Activated gamma-delta T cell (primary cell): ENCODE measurements around the gene CMTM3.
"Not testable (repeated sequence)": the region's sequence is repeated elsewhere in the genome, so short reads cannot be mapped to it uniquely, and the experiment has no call there.

ENCODE experiments used
- DNase-seq: peaks from one replicate; lab custom pipeline; 2025; lab: John Stamatoyannopoulos, UW
- total RNA-seq, 2 donors: gene quantifications; one replicate each; lab custom pipeline; 2026; lab: John Stamatoyannopoulos, UW

The CMTM3 gene, protein sequence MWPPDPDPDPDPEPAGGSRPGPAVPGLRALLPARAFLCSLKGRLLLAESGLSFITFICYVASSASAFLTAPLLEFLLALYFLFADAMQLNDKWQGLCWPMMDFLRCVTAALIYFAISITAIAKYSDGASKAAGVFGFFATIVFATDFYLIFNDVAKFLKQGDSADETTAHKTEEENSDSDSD
- total RNA-seq = 107 to 111 reads per million in 2 donors

DNA sequence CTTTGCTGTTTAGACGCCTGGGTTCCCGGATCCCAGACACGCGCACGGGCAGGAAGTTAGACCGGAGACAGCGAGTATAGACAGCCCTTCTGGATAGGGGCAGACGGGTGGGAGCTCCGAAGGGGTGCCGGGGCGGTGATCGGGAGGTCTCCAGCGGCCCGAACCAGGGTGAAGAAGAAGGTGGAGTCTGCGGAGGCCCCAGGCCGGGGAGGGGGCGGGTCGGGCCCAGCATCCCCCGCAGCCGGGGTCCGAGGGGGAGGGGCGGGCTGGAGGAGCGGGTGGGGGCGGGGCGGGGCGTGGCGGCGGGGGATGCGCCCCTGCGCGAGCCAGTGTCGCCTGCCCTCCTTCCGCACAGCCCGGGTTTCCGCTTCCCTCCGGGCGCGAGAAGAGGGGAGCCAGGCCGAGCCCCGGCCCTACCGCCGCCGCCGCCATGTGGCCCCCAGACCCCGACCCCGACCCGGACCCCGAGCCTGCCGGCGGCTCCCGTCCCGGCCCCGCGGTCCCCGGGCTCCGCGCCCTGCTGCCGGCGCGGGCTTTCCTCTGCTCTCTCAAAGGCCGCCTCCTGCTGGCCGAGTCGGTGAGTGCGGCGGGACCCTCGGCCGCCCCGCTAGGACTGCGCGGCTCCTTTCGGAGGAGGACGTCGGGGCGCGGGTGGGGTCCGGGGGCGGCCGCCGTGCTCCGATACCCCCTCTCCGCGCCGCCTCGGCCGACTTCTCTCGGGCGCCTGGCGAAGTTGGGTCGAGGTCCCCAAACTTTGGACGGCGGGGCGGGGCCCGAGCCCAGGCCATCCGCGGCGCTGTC, at the start of gene CMTM3:
CMTM3 (plus strand) TSS at position 329 of the 801 bp plus-strand sequence; CDS start at position 431, 102 bp downstream.
- peak; percentile 51 for DNase-seq

DNA sequence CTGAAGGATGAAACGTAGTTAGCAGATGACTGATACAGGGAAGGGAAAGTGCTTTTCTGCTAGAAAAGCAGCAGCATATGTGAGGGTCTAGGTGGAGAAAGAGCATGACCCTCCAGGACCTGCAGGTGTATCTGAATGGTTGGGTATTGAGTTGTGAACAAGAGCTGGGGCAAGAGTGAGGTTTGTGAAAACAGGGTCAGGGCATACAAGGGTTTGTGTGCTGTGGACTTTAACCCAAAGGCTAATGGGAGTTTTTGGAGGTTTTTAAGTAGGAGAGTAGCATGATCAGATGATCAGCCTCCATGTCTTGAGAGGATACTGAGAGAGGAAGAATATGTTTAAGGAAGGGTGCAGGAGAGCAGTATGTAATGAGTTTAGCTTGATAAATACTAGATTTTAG, 44.4 kb upstream of the CMTM3 start:
- DNase-seq = no peak

DNA sequence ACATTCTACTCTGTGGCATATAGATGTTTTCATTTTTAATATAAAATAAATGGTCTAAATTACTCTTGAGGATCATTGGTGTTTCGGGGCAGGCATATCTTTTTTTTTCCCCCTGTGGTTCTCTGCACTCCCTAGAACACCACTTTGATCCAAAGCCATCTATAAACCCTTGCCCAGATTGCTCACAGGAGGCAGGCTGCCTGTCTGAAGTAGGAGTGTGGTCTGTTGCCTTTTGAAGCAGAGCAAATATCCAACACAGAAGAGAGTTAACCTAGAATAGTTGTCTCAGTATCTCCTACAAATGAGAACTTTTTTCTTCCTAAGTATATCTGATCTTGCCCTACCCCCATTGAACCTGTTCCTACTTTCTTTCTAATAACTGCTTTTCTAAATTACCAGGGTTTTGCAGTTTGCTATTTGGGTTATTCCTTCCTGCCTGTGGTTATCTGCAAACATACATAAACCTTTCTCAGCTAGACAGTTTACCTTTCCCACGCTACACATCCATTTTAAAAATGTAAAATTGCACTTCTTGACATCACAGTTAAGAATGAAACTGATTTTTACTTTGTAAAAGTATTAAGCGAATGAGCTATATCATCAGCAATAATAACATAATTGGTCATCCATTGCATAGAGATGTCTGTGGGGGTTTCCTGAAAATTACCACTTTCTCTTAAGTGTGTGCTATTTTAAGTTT, 43.0 kb upstream of the CMTM3 start:
- no peak for DNase-seq

DNA sequence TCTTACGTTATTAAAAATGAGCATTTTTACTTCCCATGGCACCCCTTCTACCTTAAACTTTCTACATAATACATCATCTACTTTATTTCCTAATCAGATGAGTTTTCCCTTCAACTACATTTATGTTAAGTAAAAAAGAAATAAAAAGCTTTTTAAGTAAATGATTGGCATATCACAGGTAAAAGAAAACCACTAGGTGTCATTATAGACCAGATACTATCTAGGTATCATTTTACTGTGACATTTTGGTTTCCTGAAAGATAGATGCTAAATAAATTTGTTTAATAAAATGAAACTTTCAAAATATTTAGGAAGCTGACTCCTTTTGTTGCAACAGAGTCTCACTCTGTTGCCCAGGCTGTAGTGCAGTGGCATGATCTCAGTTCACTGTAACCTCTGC, 42.1 kb upstream of the CMTM3 start:
- DNase-seq = no peak

DNA sequence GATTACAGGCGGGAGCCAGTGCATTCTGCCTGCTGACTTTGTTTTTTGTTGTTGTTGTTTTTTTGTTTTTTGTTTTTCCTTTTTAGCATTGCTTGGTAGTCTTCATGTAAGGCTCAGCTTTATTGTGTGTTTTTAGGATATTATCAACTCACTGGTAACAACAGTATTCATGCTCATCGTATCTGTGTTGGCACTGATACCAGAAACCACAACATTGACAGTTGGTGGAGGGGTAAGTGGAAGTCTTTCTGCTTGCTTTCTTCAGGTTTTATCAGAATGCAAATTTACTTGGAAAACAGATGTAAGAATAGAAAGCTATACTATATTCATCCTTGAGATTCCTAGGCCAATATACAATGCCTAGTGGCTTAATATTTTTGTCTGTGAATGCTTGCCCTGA, 41.5 kb upstream of the CMTM3 start:
- no peak for DNase-seq

DNA sequence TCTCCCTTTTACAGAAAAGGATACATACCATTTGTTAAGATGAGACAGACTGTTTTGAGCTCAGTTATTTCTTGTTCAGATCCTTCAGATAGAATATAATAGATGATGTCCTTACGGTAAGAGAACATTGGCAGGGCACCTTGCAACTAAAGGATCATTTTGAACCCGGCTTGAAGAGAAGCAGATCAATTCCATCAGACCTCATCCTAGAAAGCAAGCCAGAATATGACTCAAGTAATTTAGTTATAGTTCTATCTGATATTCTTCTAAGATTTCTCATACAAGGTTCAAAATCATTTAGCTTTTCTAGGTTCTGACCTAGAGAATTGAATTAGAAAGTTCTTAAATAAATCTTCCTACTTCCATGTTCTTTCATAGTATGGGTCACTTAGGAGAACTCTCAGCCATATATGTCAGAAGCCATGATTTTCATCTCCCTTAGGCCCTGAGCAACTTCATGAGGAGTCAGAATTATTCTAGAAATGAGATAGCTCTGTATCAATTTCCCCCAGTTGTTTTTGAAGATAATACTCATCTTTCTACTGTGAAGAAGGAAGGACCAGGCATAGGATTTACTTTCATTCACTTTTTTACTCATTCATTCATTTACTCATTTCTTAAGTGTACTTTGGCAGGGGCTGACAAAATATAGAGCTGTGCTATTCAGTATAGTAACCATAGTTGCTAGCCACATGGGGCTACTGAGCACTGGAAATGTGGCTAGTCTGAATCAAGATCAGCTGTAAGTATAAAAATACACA, 40.8 kb upstream of the CMTM3 start:
- DNase-seq = no peak

DNA sequence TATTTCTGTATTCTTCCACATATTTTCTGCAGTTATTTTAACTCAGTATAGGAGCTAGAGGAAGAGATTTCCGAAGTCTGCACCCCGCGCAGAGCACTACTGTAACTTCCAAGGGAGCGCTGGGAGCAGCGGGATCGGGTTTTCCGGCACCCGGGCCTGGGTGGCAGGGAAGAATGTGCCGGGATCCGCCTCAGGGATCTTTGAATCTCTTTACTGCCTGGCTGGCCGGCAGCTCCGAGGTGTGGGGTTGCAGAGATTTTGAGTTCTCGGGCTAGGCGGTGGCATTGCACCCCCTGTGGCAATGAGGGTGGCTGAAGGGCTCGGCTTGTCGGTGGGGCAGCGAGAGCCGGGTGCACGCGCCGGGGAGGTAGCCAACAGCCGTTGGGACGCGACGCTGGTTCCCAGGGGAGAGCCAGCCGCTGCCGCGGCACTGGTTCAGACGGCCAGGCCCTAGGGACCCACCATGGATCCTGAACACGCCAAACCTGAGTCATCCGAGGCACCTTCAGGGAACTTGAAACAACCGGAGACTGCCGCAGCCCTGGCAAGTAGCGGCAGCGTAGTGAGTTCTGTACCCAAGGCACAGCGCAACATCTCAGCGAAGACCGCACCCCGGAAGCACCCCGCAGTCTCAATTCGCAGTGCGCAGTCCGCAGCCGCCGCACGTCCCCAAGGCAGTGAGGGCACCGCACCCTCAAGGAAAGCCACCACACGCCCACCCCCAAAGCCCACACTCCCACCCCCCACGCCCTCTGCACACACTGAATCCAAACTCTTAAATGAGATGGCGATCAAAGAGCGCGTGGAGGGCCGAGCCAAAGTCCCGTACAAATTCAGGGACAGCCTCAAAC, 38.2 kb upstream of the CMTM3 start, which contains the start of gene CMTM1:
CMTM1 (plus strand) TSS at position 389 of the 851 bp plus-strand sequence; CDS start at position 464, 75 bp downstream.
- DNase-seq = no peak

DNA sequence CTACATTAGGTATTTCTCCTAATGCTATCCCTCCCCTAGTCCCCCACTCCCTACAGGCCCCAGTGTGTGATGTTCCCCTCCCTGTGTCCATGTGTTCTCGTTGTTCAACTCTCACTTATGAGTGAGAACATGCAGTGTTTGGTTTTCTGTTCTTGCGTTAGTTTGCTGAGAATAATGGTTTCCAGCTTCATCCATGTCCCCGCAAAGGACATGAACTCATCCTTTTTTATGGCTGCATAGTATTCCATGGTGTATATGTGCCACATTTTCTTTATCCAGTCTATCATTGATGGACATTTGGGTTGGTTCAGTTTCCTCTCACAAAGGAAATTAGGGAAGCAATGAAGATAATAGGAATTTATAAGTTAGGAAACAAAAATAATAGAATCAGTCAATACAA, 37.2 kb upstream of the CMTM3 start:
- not testable (repeated sequence) for DNase-seq

DNA sequence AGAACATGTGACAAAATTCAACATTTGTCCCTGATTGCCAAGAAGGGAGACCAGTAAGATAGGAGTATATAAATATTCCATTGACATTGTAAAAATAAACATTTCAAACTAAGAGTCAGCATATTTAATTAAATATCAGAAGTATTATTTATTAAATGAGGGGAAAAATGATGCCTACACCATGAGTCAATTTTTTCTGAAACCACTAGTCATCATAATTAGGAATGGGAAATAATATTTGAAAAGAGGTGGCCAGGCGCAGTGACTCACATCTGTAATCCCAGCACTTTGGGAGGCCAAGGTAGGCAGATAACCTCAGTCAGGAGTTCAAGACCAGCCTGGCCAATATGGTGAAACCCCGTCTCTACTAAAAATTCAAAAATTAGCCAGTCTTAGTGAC, 36.1 kb upstream of the CMTM3 start:
- no peak for DNase-seq

DNA sequence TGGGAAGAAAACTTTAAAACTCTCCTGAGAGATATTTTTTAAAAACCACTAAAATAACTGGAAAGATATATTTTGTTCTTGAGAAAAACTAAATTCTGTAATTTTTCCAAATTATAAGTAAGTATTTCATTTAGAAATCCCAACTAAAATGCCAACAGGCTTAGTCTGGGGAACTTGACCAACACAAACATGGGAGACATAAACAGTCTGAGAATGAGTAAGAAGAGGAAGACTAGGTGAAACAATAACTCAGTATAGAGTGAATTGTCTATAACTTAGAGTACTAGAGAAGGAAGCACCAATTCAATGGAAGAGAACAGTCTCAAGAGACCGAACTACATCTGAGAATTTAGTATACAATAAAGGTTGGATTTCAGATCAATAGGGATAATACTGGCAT, 35.4 kb upstream of the CMTM3 start:
- DNase-seq = no peak

DNA sequence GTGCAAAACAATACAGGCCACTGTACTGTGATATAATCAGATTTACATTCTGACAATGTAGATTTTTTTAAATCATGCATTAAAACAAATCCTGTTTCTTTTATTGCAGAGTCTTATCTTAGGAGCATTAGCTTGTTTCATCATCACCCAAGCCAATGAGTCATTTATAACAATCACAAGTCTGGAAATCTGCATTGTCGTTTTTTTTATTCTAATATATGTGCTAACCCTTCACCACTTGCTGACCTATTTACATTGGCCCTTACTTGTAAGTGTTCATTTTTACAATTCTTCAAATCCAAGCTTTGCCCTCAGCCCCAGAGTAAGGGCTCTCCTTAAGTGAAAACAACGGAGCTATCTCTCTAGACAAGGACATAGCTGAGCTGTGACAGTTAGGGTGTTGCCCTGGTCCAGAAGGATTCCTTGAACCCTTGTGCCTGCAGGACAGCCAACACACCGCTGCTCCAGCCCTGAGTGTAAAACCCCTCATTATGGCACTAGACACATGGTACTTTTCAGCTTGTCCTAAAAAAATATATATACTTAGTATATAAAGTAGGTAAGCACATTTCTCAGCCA, 34.6 kb upstream of the CMTM3 start:
- no peak for DNase-seq

DNA sequence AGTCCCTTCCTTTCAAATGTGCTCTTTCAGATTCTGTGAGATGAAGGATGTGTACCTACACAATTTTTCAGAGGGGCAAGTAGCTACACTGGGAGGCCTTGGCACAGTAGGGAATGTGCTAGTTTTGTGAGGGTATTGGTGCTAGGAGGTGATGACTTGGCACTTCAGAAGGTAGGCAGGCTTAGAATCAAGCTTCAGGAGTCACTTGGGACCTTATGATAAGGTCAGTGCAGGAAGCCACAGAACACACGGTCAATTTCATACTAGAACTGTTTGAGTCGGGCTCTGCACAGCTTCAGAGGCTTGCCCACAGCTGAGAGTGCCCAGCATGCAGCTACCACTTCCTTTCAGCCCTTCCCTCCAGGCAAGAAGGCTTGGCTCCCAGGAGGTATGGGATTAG, 32.1 kb upstream of the CMTM3 start:
- no peak for DNase-seq

DNA sequence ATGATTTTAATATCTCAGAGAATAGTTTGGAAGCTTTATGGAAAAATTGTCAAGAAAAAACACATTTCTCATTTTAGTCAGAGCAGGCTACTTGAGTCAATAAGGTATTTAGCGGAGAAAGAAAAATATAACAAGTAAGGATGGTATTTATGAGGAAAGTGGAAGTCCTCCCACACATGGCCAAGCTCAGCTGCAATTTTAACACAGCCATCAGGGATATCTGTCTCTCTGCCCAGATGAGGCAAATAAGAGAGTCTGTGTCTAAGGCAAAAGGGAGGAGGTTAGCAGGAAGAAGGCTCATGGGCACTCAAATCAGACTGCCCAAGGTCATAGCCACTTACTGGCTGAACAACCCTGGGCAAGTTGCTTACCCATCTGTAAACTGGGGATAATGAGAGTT, 30.4 kb upstream of the CMTM3 start:
- no peak for DNase-seq

DNA sequence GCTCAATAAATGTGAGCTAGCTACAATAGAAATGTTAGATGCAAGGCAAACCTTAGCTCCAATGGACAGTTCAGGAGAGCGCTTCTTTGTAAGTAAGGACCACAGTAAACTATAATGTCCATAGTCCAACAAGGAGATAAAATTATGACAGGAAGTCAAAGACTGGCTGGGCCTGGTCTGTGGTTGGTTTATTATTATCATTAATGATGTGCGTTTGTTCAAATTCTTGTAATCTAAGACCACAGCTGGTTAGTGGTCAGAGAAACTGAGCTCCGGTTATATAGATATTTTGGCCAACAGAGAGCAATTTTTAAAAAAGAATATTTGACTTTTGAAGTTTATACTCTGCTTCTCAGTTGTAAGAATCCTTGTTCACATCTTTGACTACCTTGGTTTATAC, 30.0 kb upstream of the CMTM3 start:
- no peak for DNase-seq

DNA sequence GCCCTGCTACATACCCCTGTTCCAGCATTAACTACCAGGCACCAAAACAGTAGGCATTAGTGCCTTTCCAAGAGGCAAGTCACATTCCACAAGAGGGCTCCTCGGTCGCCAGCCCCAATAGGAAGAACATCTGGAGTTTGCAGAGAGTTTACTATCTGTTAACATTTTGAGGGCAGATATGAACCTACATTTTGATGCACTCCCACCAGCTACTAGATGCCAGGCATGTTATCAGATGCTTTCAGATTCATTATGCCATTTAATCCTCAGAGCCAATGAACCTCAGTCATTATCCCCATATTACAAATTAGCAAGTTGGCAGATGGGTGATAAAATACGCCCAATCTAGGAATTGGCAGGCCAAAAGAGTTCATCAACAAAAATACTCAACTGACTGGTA, 29.4 kb upstream of the CMTM3 start:
- no peak for DNase-seq

DNA sequence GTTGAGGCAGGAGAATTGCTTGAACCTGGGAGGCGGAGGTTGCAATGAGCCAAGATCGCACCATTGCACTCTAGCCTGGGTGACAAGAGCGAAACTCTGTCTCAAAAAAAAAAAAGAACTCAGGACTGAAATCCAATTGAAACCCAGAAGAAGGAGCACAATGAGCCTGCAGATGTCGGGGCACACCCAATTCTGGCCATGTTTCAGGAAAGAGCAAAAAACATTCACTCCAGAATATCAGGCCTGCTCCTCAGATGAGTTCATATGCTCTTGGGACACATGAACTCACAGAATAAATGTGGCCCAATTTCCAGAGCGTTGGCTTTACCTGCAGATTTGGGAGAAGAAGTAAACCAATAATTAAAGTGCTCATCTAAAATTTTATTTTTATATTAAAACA, 28.2 kb upstream of the CMTM3 start:
- DNase-seq = no peak

DNA sequence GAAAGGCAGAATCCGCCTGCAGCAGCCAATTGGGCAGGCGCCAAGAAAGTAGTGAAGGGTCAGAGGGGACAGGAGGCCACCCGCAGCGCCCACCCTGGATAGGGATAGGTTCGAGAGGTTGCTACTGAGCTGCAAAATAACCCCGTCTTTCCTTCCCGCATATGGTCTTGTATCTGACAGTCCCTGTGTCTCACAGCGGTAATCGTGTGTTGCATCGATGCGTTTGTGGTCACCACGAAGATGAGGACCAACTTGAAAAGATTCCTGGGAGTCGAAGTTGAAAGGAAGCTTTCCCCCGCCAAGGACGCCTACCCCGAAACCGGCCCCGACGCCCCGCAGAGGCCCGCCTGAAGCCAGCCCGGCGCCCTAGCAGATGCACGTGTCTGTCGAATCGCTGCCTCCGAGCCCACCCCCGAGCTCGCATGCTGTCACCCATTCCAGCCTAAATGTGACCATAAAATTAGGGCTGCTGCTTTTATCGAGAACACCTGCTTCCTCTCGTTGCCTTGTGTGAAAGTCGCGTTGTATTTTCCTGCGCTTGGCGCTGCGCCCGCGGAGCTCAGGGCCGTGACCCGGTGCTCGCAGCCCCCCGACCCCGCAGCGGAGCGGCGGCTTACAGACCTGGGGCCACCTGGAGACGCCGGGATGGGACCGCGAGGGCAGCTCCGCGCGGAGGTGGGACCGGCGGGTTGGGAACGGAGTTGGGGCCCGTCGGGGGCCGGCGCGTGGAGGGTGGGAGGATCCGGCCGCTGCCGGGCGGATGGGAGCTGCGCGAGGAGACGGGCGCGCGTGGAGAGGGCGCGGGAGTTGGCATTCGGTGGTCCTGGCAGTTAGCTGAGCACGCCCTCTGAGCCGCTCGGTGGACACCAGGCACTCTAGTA, 25.6 kb upstream of the CMTM3 start, which contains the start of gene CMTM2:
CMTM2 (plus strand) TSS at position 813 of the 881 bp plus-strand sequence. CDS start 145 bp downstream, outside the sequence.
- DNase-seq = no peak

DNA sequence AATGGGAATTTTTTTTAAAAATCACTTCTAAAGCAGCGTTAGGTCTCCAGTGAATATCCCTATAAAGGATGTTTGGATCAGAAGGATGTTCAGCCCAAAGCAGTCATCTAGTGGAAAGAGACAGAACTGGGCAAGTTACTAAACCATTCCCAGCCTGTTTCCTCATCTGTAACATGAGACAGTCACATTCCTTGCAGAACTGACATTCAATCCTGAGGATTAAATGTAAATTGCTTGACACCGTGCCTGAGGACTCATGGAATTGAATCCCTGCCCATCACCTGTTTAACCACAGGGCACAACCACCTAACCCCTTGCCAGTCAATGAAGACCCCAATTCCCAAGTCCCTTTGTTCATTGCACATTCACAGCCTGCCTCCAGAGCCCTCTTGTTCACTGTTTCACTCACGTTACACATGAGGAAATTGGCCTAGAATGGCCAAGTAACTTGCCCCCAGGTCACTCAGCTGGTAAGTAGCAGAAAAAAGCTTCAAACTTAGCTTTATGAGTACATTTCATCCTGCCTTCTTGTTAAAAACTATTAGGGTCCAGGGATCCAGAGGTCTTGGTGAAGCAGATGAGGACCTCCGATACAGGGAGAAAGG, 23.8 kb upstream of the CMTM3 start:
- no peak for DNase-seq
